GM18951 (cell line): ENCODE measurements around the gene SCRG1.

Experiments
- POLR2A ChIP-seq: IDR thresholded peaks from 4 replicates; pipeline ENCODE4 v1.6.1; 2011; ENCODE audit warnings: mild to moderate bottlenecking; ENCODE audit not compliant: insufficient read length, insufficient read depth; ENCODE audit errors: extremely low read depth
- in situ Hi-C: fragments of 300-500 bp; cut with MboI; formaldehyde crosslinking; loops from one replicate; pipeline ENCODE4 v1.12.0; 2022; ENCODE audit warnings: low sequenced_read_pairs, mixed read lengths, inconsistent platforms; ENCODE audit not compliant: unreplicated experiment

Gene SCRG1

DNA sequence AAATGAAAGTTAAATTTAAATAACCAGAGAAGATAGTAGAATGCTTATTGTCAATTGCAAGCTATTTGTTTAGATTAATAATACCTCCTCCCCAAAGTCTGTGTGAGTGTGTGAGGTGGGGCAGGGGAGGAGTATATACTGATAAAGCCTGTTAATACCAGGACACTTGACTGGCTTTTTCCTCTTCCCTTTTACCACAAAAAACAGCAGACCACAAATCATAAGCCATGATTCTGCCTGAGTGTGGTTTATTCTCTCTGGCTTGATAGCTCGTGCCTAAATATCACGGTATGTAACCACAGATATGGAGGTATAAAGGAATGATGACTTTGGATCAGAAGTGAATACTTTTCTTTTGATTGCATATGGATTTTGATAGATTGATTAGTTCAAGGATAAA lies 21.9 kb upstream of the SCRG1 start:
- in situ Hi-C loops, result loop anchor here (10.0 kb wide), 1 partner anchor 406 kb away; no protein-coding TSS in a partner anchor
- no peak for TF ChIP-seq POLR2A

DNA sequence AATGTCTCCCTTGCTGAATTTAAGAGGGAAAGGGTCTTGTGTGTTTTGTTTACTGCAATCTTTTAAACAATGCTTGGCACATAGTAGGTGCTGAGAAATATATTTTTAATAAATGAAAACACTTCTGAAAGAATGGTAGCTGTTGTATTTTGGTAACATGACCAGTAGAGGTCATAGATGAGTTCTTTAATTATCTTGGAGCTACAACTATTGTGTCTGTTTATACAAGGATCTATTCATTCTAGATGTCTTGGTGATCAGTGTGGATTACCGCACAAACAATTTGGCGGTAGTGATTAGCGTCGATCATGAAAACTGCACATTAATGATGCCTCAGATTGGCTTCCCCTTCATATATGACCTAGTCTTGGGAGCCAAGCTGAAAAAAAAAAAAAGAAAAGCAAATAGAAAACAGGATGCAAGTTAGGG lies 21.4 kb upstream of the SCRG1 start:
- TF ChIP-seq POLR2A, result no peak
- in situ Hi-C loops, result loop anchor here (10.0 kb wide), 1 partner anchor 406 kb away; no protein-coding TSS in a partner anchor

DNA sequence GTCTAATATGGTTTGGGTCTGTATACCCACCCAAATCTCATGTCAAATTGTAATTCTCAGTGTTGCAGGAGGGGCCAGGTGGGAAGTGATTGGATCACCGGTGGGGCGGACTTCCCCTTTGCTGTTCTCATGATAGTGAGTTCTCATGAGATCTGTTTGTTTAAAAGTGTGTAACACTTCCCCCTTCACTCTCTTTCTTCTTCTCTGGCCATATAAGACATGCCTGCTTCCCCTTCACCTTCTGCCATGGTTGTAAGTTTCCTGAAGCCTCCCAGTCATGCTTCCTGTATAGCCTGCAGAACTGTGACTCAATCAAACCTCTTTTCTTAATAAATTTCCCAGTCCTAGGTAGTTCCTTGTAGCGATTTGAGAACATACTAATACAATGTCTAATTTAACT lies 19.7 kb upstream of the SCRG1 start:
- in situ Hi-C loops, result no loop called here

DNA sequence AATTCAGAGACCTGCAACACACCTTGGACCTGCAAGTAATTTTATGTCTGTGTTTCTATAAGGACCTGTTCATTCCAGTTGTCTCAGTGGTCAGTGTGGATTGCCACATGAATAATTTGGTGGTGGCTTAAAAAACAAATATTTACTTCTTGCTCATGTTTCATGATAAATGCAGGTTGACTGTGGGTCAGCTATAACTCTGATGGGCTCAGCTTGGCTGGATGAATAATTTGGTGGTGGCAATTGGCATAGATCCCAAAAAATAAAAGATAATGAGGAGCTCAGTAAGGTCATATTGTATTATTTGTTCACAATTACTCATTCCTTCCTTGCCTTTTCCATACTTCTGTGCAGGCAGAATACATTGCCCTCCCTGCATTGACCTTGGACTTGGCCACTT lies 18.9 kb upstream of the SCRG1 start:
- no peak for TF ChIP-seq POLR2A
- in situ Hi-C loops, result no loop called here

More for the DNA sequence above, 19.7 kb upstream of the SCRG1 start:
- no peak for TF ChIP-seq POLR2A

DNA sequence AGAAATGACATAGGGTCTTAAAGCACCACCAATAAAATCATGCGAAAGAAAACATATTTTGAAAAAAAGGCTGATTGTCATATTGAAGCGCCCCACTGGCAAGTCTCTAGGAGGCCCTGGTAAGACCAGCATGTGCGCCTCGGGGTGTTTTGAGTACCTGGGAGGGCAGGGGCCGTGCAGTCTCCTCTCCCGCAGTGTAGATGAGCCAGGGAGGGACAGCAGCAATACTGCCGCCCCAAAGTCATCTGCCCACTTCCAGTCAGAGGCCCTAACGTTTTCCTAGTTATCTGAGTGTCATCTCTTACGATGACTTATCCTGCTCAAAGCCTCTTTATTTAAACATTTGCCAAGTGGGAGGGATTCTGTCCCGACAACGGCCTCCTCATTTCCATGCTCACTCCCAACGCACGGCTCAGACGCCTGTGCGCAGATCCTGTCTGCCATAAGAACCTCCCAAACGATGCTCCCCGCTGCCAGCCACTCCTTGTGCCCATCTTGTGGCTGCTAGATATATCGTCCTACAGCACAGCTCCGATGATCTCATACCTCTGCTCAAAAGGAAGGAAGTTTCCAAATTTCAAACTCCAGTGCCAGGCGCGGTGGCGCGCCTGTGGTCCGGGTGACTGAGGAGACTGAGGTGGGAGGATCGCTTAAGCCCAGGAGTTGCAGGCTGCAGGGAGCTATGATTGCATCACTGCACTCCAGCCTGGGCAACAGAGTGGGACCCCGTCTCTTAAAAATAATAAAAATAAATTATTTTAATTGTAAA lies 17.2 kb upstream of the SCRG1 start:
- in situ Hi-C loops, result no loop called here
- no peak for TF ChIP-seq POLR2A

DNA sequence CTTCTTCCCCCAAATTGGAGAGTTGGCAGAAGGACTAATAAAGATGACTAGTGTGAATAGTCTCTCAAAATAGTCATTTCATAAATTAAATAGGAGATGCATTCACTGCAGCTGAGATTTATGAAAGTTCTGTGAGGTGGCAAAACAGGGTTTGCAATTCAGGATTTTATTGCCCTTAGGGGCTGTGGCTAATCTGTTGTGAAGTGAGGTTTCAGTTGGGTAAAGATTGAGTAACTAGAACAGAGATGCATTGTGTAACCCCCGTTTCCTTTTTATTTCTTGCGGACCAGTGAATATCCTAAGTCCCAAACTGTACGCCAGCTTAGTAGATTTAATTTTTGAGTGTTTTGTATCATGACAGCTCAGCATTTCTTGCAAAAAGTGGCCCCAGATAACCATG lies 16.2 kb upstream of the SCRG1 start:
- no peak for TF ChIP-seq POLR2A
- in situ Hi-C loops, result no loop called here

DNA sequence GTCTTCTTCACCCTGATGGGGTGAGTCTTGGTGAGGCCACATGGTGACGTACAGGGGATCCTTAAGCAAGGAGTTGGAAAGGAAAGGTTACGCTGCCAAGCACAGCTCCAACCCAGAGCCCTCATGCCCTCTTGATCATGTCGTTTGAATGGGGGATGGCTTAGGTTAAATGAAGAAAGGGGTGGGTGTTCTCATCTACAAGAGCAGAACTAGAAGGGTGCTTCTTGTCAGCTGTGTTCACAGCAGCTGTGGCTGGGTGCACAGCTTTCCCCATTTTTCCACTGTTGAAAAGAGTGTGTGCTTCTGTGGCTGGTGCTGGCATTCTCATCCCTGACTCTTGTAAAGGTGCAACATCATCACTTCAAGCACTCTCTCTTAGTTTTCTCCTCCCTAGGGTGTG lies 15.5 kb upstream of the SCRG1 start:
- TF ChIP-seq POLR2A, result no peak
- in situ Hi-C loops, result loop anchor here (5.0 kb wide), 1 partner anchor 87 kb away; no protein-coding TSS in a partner anchor

DNA sequence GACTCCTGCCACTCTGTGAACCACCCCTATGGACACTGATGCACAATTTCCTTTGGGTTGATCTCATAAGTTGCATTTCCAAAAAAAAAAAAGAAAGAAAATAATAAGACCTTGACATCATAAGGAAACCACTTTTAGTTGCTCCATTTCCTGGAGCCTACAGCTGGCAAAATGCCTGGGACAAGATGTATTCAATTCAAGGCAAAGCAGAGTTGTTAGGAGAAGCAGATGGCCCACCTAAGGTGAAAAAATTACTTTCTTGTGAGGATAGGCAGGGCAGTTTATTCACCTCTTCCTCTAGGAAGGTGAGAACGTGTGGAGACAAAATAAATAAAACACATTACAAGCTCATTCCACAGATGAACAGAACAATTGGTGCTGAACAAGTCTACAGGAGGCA lies 14.1 kb upstream of the SCRG1 start:
- TF ChIP-seq POLR2A, result no peak
- in situ Hi-C loops, result loop anchor here (5.0 kb wide), 1 partner anchor 86 kb away; no protein-coding TSS in a partner anchor

DNA sequence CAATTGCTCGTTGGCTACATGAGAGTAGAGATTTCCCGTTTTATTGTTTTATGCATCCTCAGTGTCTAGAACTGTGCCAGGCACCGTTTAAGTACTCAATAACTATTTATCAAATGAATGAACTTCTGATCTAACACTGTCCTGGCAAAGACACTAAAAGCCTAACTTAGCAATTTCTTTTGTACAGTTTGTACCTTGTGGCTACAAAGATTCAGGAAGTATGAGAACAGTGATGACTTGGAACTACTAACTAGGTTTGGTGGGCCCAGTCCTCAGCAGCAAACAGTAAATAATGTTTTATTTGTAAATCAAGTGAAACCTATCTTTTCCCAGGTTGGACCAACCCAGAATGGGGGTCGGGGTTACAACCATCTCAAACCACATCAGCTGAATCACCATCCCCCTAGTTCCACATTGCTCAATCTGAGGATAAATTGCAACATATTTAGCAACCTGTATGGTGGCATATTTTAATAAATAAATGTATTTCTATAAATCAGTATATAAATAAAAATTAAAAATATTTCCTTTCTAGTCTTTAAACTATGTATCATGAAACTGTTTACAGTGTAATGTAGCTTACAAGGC lies 12.3 kb upstream of the SCRG1 start:
- TF ChIP-seq POLR2A, result no peak
- in situ Hi-C loops, result loop anchor here (5.0 kb wide), 1 partner anchor 84 kb away; no protein-coding TSS in a partner anchor

DNA sequence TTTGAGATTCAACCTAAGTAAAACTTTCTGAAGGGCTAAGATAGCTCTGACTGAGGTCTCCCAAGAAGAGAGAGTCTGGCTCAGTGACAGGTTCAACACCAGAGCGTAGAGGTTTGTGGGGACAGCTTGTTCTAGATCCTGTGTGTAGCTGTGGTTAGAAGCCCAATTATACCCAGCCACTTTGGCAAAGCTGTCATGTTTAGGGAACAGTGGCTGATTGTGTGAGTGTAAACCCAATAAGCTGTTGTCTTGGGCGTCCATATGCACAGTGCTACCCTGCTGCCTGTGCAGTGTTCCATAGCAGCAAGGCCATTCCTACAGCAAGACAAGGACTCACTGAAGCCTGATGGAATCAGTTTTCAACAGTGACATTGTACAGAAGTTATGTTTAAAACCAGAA lies 11.2 kb upstream of the SCRG1 start:
- in situ Hi-C loops, result loop anchor here (5.0 kb wide), 1 partner anchor 83 kb away; no protein-coding TSS in a partner anchor
- no peak for TF ChIP-seq POLR2A

DNA sequence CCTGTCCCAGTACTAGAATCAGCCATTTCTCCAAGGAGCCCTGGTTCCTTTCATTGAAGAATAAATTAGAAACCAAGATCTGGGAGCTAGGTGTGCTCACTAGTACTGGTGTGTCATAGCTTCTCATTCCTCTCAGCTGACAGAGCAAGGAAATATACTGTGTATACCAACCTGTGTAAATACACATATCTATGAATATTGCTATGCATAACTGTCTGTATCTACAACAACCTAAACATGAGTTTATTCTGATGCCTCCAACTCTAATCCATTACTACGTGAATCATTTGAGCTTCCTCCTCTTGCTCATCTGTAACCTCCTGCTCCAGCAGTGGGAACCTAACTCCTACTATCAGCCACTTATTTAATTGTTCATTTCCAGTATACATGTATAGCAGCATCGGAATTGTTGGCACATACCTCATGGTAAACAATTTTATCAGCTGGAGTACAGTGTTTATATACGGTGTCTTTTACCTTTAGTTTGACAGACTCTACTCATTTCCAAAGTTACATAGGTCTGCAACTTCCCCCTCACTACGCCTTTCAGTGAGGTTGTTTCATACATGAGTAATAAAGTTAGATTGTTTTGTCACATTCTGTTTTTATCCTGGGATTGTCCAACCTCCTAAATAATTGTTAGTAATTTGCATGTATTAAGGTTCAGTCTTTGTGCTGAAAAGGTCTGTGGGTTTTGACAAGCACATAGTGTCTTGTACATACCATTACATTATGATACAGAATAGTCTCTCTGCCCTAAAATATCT lies 7.1 kb upstream of the SCRG1 start:
- in situ Hi-C loops, result no loop called here
- TF ChIP-seq POLR2A, result no peak

DNA sequence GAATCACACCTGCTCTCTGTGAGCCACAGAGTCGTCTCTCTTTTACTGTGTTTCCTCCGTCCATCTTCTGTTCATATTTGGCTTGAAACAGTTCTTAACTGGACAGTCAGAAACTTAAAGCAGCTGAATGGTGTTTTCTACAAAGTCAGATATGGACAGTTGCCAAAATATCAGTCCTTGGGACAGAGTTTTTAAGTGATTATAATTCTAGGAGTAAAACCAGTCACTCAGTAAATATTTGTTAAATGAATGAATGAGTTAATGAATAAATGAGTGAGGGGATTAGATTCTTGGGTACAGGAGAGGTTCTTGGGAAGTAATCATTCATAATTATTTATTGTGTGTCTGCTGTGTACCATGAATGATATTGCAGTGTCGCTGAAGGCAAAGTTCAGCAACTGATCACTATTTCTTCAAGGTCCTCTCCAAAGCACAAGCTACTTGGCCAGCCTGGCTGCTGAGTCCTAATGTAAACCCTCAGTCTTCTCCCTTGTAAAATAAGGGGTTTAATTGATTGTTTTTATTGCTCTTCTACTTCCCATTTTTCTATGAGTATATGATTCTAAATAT lies 5.5 kb upstream of the SCRG1 start:
- no peak for TF ChIP-seq POLR2A
- in situ Hi-C loops, result no loop called here

DNA sequence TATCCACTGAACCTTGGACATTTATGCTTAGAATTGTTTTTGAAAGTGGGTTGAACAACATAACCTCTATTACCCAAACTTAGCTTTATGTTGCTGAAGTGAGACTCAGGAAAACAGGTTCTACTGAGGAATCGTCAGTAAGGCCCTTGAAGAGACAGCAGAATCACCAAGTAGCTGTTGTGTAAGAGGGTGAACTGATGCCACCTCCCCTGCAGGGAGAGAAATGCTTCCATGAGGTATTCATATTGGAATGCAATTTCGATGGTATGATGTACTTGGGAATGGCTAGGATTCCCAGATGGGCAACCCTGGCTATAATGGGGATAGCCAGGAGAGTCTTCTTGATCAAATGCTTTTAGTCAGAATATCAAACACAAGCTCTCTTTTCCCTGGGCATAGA lies 4.1 kb upstream of the SCRG1 start:
- TF ChIP-seq POLR2A, result no peak
- in situ Hi-C loops, result no loop called here
